ENCODE data around the gene ADD1. TPM values are rescaled to one million over a fixed set of nuclear protein-coding genes. Genes with fewer than 3 reads are reported as not detected.

ADD1 gene, protein sequence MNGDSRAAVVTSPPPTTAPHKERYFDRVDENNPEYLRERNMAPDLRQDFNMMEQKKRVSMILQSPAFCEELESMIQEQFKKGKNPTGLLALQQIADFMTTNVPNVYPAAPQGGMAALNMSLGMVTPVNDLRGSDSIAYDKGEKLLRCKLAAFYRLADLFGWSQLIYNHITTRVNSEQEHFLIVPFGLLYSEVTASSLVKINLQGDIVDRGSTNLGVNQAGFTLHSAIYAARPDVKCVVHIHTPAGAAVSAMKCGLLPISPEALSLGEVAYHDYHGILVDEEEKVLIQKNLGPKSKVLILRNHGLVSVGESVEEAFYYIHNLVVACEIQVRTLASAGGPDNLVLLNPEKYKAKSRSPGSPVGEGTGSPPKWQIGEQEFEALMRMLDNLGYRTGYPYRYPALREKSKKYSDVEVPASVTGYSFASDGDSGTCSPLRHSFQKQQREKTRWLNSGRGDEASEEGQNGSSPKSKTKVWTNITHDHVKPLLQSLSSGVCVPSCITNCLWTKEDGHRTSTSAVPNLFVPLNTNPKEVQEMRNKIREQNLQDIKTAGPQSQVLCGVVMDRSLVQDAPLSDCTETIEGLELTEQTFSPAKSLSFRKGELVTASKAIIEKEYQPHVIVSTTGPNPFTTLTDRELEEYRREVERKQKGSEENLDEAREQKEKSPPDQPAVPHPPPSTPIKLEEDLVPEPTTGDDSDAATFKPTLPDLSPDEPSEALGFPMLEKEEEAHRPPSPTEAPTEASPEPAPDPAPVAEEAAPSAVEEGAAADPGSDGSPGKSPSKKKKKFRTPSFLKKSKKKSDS
- total RNA-seq: 100 to 1,000 TPM; 252 to 255 TPM

DNA sequence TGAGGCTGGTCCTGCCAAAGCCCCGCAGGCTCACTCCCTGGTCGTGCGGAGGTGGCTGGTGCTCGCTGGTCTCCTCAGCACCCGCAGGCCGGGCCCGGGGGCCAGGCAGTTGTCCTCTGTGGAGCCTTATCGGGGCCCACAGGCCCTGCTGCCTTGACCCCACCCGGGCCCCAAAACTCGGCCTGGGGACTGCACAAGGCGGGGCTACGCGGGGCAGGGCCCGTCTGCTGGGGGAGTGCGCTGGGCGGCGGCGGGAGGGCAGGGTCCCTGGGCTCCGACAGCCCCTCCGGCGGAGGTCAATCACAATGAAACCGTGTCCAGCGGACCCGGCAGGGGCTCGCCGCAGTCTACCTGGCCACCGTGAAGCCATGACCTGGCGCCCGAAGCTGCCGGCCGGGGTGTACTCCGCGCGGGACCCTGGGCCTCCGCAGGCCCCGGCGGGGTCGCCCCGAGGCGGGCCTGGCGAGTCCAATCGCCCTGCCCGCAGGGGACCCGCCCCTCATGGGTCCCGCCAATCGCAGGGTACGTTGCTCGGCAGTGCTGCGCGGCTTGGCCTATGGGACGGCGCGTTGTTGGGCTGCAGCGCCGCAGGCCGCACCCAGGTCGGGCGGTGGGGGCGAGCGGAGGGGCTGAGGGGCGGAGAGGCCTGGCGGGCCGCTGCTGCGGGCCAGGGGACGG, at the start of gene ADD1:
Gene ADD1, plus strand, starts transcription at position 582 of the 678 bp plus-strand sequence. CDS start 32,072 bp downstream, outside the sequence.
- peak within 1 kb of the TSS; percentile 95 for H3K4me3 Mint-ChIP-seq
- no peaks in the 10 kb centered on the region for H3K27me3 Mint-ChIP-seq (ENCODE audit: low read depth)
- H3K4me1 Mint-ChIP-seq (ENCODE audit: low read depth): peaks cover 48% of the 10 kb centered on the region
- peak; percentile 93 for ATAC-seq
- H3K9me3 Mint-ChIP-seq (ENCODE audit: insufficient read depth): no peaks in the 10 kb centered on the region
- ChIA-PET POLR2A (interaction anchor here (0.9 to 1.6 kb wide), 3 partner anchors 18 to 30 kb away, joined by 3 to 5 read pairs (median 4); no protein-coding TSS in a partner anchor), CTCF (no interaction called here)
- peak within 1 kb of the TSS; percentile 91 for H3K27ac Mint-ChIP-seq
- DNase-seq: peak; percentile 91
- peaks cover 47% of the 10 kb centered on the region for H3K36me3 Mint-ChIP-seq (ENCODE audit: low read depth)

DNA sequence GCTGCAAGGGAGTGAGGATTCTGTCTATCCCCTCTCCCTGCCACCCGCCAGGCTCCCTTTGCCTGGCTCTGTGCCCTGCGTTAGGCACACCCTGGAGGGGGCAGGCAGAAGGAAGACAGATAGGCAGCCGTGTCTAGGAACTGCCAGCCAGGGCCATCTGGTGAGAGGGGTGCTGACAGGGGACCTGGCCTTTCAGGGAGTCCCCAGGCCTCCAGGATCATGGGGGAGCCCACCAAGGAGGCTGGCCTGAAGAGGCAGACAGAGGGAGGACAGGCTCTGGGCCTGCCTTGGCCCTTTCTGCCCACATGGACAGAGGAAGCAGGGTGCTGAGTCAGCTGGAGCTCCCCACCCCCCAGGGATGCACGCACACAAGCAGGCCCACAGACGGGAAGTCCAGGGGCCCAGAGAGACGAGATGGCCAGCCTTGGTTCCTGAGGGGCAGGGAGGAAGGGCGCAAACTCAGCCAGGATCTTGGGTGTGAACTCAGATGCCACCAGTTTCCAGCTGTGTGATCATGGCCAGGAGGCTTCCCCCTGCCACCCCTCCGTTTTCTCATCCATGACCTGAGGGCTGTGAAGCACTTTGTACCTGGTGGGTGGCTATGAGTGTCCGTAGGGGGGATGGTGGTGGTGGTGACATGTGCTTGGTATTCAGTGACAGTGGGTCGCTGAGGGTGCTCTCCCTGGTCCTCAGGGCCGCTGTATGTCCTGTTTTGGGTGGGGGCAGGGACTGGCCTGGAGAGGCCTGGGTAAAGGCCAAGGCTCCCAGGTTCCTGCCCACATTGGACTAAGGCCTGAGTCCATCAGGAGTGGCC, 49.0 kb upstream of the ADD1 start:
- peaks cover 3% of the 10 kb centered on the region for H3K36me3 Mint-ChIP-seq (ENCODE audit: low read depth)
- peaks cover 44% of the 10 kb centered on the region for H3K4me1 Mint-ChIP-seq (ENCODE audit: low read depth)
- H3K27me3 Mint-ChIP-seq (ENCODE audit: low read depth): no peaks in the 10 kb centered on the region
- peak overlapping the region; percentile 46 for H3K27ac Mint-ChIP-seq
- H3K9me3 Mint-ChIP-seq (ENCODE audit: insufficient read depth): no peaks in the 10 kb centered on the region
- peak overlapping the region; percentile 79 for H3K4me3 Mint-ChIP-seq
- DNase-seq: no peak
- CTCF ChIA-PET: no interaction called here
- POLR2A ChIA-PET: no interaction called here
- ATAC-seq: no peak

DNA sequence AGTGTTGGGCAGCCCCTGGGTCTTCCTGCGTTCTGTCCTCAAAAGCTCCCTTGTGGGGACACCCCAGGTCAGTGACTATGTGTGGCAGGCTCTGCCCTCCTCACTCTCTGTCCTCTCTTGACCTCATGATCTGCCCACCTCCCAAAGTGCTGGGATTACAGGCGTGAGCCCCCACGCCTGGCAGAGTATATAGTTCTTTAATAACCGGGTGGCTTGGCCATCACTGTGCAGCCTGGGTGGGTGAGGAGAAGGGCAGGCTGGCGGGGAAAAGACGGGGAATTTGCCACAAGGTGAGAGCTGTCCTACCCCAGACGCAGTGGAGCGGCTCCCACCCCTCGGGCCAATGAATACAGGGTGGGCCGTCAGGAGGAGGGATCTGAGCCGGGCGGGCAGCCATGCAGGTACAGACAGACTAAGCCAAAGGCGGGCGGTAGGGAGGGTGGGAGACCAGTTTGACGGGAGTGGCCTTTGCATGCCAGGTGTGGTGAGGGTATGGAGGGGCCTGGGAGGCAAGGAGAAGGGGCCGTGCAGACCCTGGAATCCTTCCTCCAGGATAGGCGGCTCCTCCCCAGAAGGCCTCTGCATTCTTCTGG, 48.2 kb upstream of the ADD1 start:
- ATAC-seq: no peak
- Mint-ChIP-seq H3K4me3 (no peak overlapping the region), H3K36me3 (ENCODE audit: low read depth) (peaks cover 3% of the 10 kb centered on the region), H3K27me3 (ENCODE audit: low read depth) (no peaks in the 10 kb centered on the region), H3K4me1 (ENCODE audit: low read depth) (peaks cover 50% of the 10 kb centered on the region), H3K9me3 (ENCODE audit: insufficient read depth) (no peaks in the 10 kb centered on the region), H3K27ac (peak overlapping the region; percentile 46)
- POLR2A ChIA-PET: no interaction called here
- CTCF ChIA-PET: no interaction called here
- DNase-seq: no peak

DNA sequence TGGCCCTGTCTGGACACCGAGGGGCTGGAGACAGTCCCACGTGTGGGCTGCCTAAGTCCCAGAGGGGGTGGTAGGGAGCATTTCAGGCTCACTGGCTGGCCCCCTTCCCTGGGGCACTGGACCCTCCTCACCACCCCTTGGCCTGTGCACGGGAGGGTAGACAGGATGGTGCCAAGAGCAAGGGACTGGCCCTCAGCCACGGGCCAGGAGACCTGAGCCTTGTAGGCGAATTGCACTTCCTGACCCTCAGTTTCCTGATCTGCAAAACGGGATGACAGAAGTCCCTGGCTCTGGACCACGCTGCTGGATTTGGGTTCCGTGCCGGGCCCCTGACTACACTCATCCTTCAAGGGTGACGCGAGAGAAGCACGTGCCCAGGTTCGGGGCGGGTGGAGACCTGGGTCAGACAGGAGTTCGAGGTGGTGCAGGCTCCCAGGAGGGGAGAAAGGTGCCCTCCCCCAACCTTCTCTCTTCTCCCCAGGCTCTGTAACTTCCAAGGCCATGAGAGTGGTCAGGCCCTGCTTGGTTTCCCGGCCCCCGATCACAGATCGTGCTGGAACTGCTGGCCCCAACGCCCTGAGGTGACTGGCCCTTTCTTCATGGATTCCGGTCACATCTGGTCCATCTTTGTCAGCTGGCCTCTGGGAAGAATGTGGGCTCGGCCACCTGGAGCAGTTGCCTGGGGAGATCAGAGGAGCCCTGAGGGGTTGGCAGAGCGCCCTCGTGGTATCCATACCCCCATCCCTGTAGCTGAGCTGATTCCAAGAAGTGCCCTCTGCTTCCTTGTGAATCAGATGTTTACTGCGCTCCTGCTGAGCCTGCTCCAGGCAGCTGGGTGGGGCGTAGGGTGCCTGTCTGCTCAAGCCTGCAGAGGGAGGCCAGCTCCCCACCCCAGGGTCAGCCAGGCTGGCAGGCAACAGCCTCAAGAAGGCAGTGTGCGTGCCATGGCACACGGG, 47.5 kb upstream of the ADD1 start:
- Mint-ChIP-seq H3K4me1 (ENCODE audit: low read depth) (peaks cover 55% of the 10 kb centered on the region), H3K36me3 (ENCODE audit: low read depth) (peaks cover 3% of the 10 kb centered on the region), H3K27ac (no peak overlapping the region), H3K9me3 (ENCODE audit: insufficient read depth) (no peaks in the 10 kb centered on the region), H3K4me3 (no peak overlapping the region), H3K27me3 (ENCODE audit: low read depth) (no peaks in the 10 kb centered on the region)
- POLR2A ChIA-PET: interaction anchor here (0.9 to 3.8 kb wide), 2 partner anchors 11 to 15 kb away, joined by 4 to 30 read pairs; no protein-coding TSS in a partner anchor
- CTCF ChIA-PET: no interaction called here
- no peak for ATAC-seq
- no peak for DNase-seq

DNA sequence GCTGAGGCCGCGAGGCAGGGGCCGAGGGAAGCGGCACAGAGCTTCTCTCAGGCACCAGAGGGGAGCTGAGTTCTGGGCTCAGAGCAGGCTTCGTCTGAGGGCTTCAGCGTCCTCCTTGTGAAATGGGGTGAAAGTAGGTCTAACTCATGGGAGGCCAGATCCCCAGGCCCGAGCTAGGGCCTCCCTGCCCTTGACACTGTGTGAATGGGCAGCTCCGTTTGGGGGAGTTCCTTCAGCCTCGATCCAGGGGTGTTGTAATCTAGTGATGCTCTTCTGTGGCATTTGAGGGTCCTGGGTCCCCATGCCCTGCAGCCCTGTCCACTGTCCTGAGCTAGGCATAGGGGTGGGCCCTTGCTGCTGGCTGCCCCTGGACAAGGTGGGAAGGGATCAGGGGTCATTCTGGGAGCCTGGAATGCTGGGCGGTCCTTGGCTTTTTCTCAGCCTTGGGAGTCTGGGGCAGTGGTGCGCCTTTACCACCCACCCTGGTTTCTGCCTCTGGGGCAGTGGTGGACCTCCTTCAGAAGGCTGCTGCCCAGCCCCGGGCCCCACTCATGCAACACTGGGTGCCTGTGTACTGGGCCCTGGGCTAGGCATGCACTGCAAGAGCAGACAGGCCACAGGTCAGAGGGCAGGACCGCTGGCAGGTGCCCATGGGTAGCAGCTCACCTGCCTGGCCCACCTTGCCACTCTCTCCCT, 46.6 kb upstream of the ADD1 start:
- no peak overlapping the region for H3K4me3 Mint-ChIP-seq
- H3K36me3 Mint-ChIP-seq (ENCODE audit: low read depth): peaks cover 3% of the 10 kb centered on the region
- POLR2A ChIA-PET: interaction anchor here (0.9 to 3.8 kb wide), 2 partner anchors 11 to 15 kb away, joined by 4 to 30 read pairs; no protein-coding TSS in a partner anchor
- CTCF ChIA-PET: no interaction called here
- H3K4me1 Mint-ChIP-seq (ENCODE audit: low read depth): peaks cover 58% of the 10 kb centered on the region
- no peak for ATAC-seq
- DNase-seq: no peak
- no peaks in the 10 kb centered on the region for H3K27me3 Mint-ChIP-seq (ENCODE audit: low read depth)
- peak overlapping the region; percentile 91 for H3K27ac Mint-ChIP-seq
- no peaks in the 10 kb centered on the region for H3K9me3 Mint-ChIP-seq (ENCODE audit: insufficient read depth)

DNA sequence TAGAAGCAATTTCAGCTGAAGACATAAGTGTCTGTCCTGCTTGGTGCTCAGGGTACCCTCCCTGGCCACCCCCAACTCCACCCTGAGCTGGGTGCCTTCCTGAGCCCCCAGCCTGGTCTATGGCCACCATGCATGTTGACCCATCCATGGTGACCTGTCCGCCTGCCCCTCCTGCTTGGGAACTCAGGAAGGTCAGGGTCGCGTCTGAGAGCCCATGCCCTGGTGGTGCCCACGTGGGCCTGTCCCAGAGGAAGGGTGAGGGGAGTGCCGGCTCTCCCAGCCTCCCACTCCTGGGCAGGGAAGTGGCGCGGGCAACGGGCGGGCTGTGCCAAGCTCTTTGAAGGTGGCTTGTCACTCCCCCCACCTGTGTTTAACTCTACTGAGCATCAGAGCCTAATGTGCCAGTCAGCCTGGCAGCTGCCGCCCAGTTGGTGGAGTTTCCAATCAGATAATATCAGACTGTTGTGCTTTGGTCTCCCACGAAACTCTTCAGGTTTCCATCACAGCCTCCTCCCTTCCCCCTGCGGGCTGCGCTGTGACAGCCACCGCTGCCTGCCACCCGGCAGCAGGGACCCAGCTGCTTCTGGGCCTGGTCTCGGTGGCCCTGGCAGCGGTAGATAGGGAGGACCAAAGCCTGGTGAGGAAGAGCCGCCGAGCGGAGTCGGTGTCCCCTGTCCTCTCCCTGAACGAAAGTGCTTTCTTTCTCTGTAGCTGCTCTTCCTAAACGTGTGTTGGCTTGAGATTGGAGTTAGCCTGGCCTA, 45.9 kb upstream of the ADD1 start:
- no peaks in the 10 kb centered on the region for H3K27me3 Mint-ChIP-seq (ENCODE audit: low read depth)
- H3K27ac Mint-ChIP-seq: peak overlapping the region; percentile 91
- CTCF ChIA-PET: interaction anchor here (1.3 kb wide), 2 partner anchors 34 to 41 kb away, joined by 3 to 4 read pairs; partner anchors contain the start of gene TNIP2
- POLR2A ChIA-PET: interaction anchor here (0.9 to 3.8 kb wide), 5 partner anchors 10 to 42 kb away, joined by 3 to 30 read pairs (median 4); no protein-coding TSS in a partner anchor
- H3K9me3 Mint-ChIP-seq (ENCODE audit: insufficient read depth): no peaks in the 10 kb centered on the region
- H3K36me3 Mint-ChIP-seq (ENCODE audit: low read depth): peaks cover 3% of the 10 kb centered on the region
- H3K4me1 Mint-ChIP-seq (ENCODE audit: low read depth): peaks cover 58% of the 10 kb centered on the region
- H3K4me3 Mint-ChIP-seq: peak overlapping the region; percentile 82
- no peak for DNase-seq
- peak; percentile 24 for ATAC-seq

DNA sequence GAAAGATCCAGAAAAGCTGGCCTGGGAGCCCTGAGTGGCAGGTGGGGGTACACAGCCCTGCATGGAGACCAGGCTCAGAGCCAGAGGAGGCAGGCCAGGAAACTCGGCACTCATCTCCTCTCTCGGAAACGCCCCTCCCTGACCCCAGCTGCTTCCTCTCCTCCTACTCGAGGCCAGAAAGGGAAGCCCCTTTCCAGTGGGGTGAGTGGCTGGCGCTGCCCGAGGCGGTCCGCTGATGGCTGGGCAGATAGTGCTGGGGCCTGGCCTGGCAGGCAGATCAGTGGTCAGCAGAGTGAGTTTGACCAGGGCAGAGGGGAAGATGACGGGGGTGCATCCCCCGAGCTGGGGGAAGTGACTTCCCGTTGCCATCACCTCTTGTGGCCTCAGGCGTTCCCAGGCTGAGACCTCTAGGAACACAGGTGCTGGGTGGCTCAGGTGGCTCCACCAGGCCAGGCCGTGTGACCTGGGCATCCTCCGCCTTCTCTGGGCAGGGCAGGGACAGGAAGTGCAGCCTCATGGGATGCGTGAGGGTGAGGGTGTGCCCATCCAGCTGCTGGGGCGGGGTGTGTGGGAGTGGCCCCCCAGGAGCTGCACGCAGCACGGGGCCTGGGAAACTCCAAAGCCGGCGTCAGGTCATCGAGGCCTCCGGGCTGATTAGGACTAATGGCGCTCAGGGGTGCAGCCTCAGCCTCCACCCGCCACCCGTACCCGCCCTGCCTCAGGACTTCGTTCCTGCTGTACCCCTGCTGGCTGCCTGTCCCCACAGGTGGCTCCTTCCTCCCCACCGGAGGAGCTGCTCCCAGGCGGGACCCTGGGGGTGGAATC, 45.0 kb upstream of the ADD1 start:
- Mint-ChIP-seq H3K9me3 (ENCODE audit: insufficient read depth) (no peaks in the 10 kb centered on the region), H3K4me3 (peak overlapping the region; percentile 82), H3K27me3 (ENCODE audit: low read depth) (no peaks in the 10 kb centered on the region), H3K4me1 (ENCODE audit: low read depth) (peaks cover 56% of the 10 kb centered on the region), H3K27ac (peak overlapping the region; percentile 91), H3K36me3 (ENCODE audit: low read depth) (peaks cover 3% of the 10 kb centered on the region)
- ATAC-seq (peak; percentile 69), DNase-seq (peak; percentile 68)
- ChIA-PET POLR2A (interaction anchor here (1.1 to 3.8 kb wide), 4 partner anchors 11 to 41 kb away, joined by 3 to 30 read pairs (median 7); no protein-coding TSS in a partner anchor), CTCF (interaction anchor here (1.0 to 2.0 kb wide), 5 partner anchors 11 to 155 kb away, joined by 3 to 7 read pairs (median 4); partner anchors contain the start of gene TNIP2)

DNA sequence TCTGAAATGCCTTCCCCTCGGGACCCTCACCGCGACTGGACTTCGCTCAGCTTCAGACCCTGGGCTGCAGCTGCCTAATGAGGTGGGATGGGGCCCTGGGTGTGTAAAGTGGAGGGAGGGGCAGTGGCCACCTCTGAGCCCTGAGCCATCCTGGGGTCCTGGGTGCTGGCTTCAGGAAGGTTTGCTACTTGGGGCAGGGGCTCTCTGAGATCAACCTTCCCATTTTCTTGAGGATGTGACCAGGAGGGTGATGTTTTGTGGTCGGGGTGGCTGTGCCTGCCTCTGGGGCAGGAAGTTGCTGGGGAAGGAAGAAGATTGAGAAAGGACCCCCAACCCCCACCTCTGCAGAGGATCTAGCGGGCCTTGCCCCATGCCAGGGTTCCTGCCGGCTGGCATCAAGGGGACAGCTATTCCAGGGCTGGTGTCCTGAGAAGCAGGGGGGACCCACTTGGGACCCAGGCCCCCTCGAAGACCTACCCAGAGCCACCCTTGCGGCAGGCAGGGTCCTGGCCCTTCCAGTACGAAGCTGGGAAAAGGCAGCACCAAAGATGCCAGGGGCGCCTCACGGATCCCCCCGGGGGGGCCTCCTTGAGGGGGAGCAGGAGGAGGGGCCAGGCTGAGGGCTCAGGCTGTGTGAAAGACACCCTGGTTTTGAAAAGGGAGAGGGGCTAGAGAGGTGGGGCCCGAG, 44.3 kb upstream of the ADD1 start:
- DNase-seq (no peak), ATAC-seq (no peak)
- H3K27me3 Mint-ChIP-seq (ENCODE audit: low read depth): no peaks in the 10 kb centered on the region
- peak overlapping the region; percentile 82 for H3K4me3 Mint-ChIP-seq
- ChIA-PET CTCF (interaction anchor here (1.0 to 2.0 kb wide), 5 partner anchors 12 to 155 kb away, joined by 3 to 7 read pairs (median 4); partner anchors contain the start of gene TNIP2), POLR2A (interaction anchor here (0.6 to 3.8 kb wide), 5 partner anchors 12 to 557 kb away, joined by 3 to 30 read pairs (median 3); no protein-coding TSS in a partner anchor)
- peak overlapping the region; percentile 91 for H3K27ac Mint-ChIP-seq
- H3K9me3 Mint-ChIP-seq (ENCODE audit: insufficient read depth): no peaks in the 10 kb centered on the region
- H3K4me1 Mint-ChIP-seq (ENCODE audit: low read depth): peaks cover 49% of the 10 kb centered on the region
- H3K36me3 Mint-ChIP-seq (ENCODE audit: low read depth): peaks cover 3% of the 10 kb centered on the region
